GM12878 (cell line): ENCODE results near the gene TMEM223. TPM values are rescaled to one million over a fixed set of nuclear protein-coding genes. Genes with fewer than 3 reads are reported as not detected.

ENCODE experiments used
- ATAC-seq: fragments of 200-7000 bp; cut with Tn5 transposase; 3 replicates; pipeline ENCODE4 v1.9.1; 2020; ENCODE audit warnings: mild to moderate bottlenecking, moderate library complexity
- BruUV-seq: library from RNA; stranded (reverse); fragments of 400-500 nt; replicated peaks from 2 replicates; lab custom pipeline; 2021; lab: Mats Ljungman, UMichigan
- CTCF ChIA-PET: fragments of 300-600 bp; sonication (Branson Sonifier 250); formaldehyde crosslinking; extraction: SDS; loops from one replicate; lab custom pipeline; 2021; ENCODE audit warnings: inconsistent platforms; lab: Yijun Ruan, JAX
- POLR2A ChIA-PET: fragments of 350-600 bp; formaldehyde crosslinking; extraction: SDS; loops from one replicate; lab custom pipeline; 2021; ENCODE audit warnings: inconsistent platforms; lab: Charles Lee
- RAD21 ChIA-PET: fragments of 300-600 bp; sonication (Branson Sonifier 250); formaldehyde crosslinking; loops from one replicate; lab custom pipeline; 2023; ENCODE audit warnings: antibody characterized with exemption; ENCODE audit not compliant: unreplicated experiment; lab: Charles Lee
- SMC1A ChIA-PET: fragments of 300-600 bp; sonication (Branson Sonifier 250); formaldehyde crosslinking; loops from one replicate; lab custom pipeline; 2023; ENCODE audit not compliant: unreplicated experiment, uncharacterized antibody; lab: Charles Lee
- DNase-seq: peaks from one replicate; pipeline ENCODE4 v3.0.0-alpha.2; 2011; ENCODE audit warnings: low read depth, low spot score
- FAIRE-seq: peaks from 3 replicates; lab custom pipeline; 2011; peaks lifted over from hg19 to GRCh38; lab: Jason Lieb, UNC
- H2AFZ ChIP-seq: 2 replicates; pipeline ENCODE4 v1.6.0; 2011; ENCODE audit warnings: low read depth, low read length, control low read depth; ENCODE audit not compliant: control insufficient read depth
- H3K27ac ChIP-seq: 2 replicates; pipeline ENCODE4 v1.5.1; 2011; ENCODE audit warnings: control low read depth; ENCODE audit not compliant: control insufficient read depth, insufficient read depth
- H3K27me3 ChIP-seq, 2 experiments: replicated peaks in 1 of 2; 2 replicates each; pipeline versions ENCODE4 v1.6.0 to v1.6.1; 2011; ENCODE audit warnings: low read length in 1 of 2; ENCODE audit not compliant: control insufficient read depth in 2 of 2, insufficient read depth in 2 of 2
- H3K36me3 ChIP-seq, 2 experiments: 2 replicates each; pipeline ENCODE4 v1.5.1; 2011; ENCODE audit warnings: low read length in 1 of 2; ENCODE audit not compliant: control insufficient read depth in 2 of 2, insufficient read depth in 2 of 2
- H3K4me1 ChIP-seq: 2 replicates; pipeline ENCODE4 v1.6.1; 2011; ENCODE audit warnings: mild to moderate bottlenecking, low read length, moderate library complexity, mixed read lengths; ENCODE audit not compliant: control insufficient read depth, insufficient read depth
- H3K4me2 ChIP-seq: 2 replicates; pipeline ENCODE4 v1.6.0; 2011; ENCODE audit warnings: control low read depth; ENCODE audit not compliant: control insufficient read depth, insufficient read depth
- H3K4me3 ChIP-seq: fragments of 200-600 bp; sonication (generic); 2 replicates; pipeline ENCODE4 v1.5.1; 2016
- H3K79me2 ChIP-seq: 2 replicates; pipeline ENCODE4 v1.6.0; 2011; ENCODE audit warnings: low read length; ENCODE audit not compliant: control insufficient read depth, insufficient read depth
- H3K9ac ChIP-seq: 2 replicates; pipeline ENCODE4 v1.8.0; 2011; ENCODE audit warnings: low read length, control low read depth, mixed read lengths; ENCODE audit not compliant: control insufficient read depth, insufficient read depth
- H3K9me3 ChIP-seq: replicated peaks from 3 replicates; pipeline ENCODE4 v1.5.1; 2011; ENCODE audit warnings: mild to moderate bottlenecking, low read length; ENCODE audit not compliant: control insufficient read depth, insufficient read depth
- H4K20me1 ChIP-seq: 2 replicates; pipeline ENCODE4 v1.6.0; 2011; ENCODE audit not compliant: control insufficient read depth, insufficient read depth
- CEBPB ChIP-seq, 2 experiments: fragments of 150-350 bp in 1 of 2; IDR thresholded peaks; 2 replicates each; pipeline ENCODE4 v1.6.1; 2012 to 2014; ENCODE audit warnings: low read depth in 2 of 2, low read length in 2 of 2, borderline replicate concordance in 1 of 2, inconsistent platforms in 1 of 2
- CHD1 ChIP-seq: IDR thresholded peaks from 2 replicates; pipeline ENCODE4 v1.6.1; 2012; ENCODE audit warnings: low read depth, low read length, improper control_type of control experiment
- EGR1 ChIP-seq, 2 experiments: IDR thresholded peaks; 1 replicate in 1 of 2; 2 replicates in 1 of 2; pipeline ENCODE4 v1.6.1; 2011 to 2012; ENCODE audit warnings: low read depth in 2 of 2, low read length in 2 of 2, borderline replicate concordance in 1 of 2, mild to moderate bottlenecking in 1 of 2, moderate library complexity in 1 of 2
- EZH2 ChIP-seq: IDR thresholded peaks from 2 replicates; pipeline ENCODE4 v1.6.1; 2012; ENCODE audit warnings: low read depth, mild to moderate bottlenecking, control low read depth, inconsistent platforms, low read length, borderline replicate concordance; ENCODE audit not compliant: control insufficient read depth
- HDAC2 ChIP-seq: fragments of 200-600 bp; sonication (generic); IDR thresholded peaks from 2 replicates; pipeline ENCODE4 v1.6.1; 2017
- JUND ChIP-seq: IDR thresholded peaks from 2 replicates; pipeline ENCODE4 v1.6.1; 2012; ENCODE audit warnings: low read depth, mild to moderate bottlenecking, low read length, improper control_type of control experiment, moderate library complexity
- PAX8 ChIP-seq: fragments of 450-650 bp; IDR thresholded peaks from 2 replicates; pipeline ENCODE4 v1.6.1; 2017; ENCODE audit warnings: mild to moderate bottlenecking, moderate library complexity
- POLR2AphosphoS2 ChIP-seq: IDR thresholded peaks from 2 replicates; pipeline ENCODE4 v1.6.1; 2011; ENCODE audit warnings: low read depth, mild to moderate bottlenecking, low read length, improper control_type of control experiment, moderate library complexity
- RUNX3 ChIP-seq: IDR thresholded peaks from 2 replicates; pipeline ENCODE4 v1.6.1; 2012; ENCODE audit warnings: low read length, inconsistent platforms
- ZBTB33 ChIP-seq: fragments of 450-650 bp; IDR thresholded peaks from 2 replicates; pipeline ENCODE4 v1.6.1; 2017; ENCODE audit warnings: mild to moderate bottlenecking
- ZBTB4 ChIP-seq: fragments of 450-650 bp; formaldehyde crosslinking; IDR thresholded peaks from 2 replicates; pipeline ENCODE4 v1.4.0; 2022; ENCODE audit warnings: mild to moderate bottlenecking, moderate library complexity
- WGBS: methylation state at CpG from one replicate; pipeline ENCODE4 v1.1.6; 2016; ENCODE audit warnings: low lambda C conversion rate; ENCODE audit not compliant: insufficient replicate concordance, insufficient coverage; ENCODE audit errors: missing lambda C conversion rate; 5-methylcytosine and 5-hydroxymethylcytosine counted together
- in situ Hi-C: fragments of 300-500 bp; cut with MboI; formaldehyde crosslinking; loops from 9 replicates; pipeline ENCODE4 v1.14.3; 2018; ENCODE audit warnings: mixed read lengths
- intact Hi-C: fragments of 100-400 bp; cut with micrococcal nuclease; formaldehyde crosslinking; loops from one replicate; pipeline ENCODE4 v1.14.2; 2022; ENCODE audit not compliant: unreplicated experiment
- polyA plus RNA-seq, 11 experiments: library from polyadenylated mRNA; depleted of rRNA in 4 of 11; unstranded in 6 of 11; stranded (reverse) in 5 of 11; fragments of >200 nt; fragmentation: Nextera tagmentation in 4 of 11; fragmentation: Illumina TruSeq in 1 of 11; extraction: Ambion mirVana in 4 of 11; extraction: Trizol in 1 of 11; gene quantifications; 1 replicate in 1 of 11; 2 replicates in 10 of 11; pipeline versions ENCODE4 v1.2.1 to v1.2.3, GENCODE V29; 2011 to 2016; ENCODE audit warnings: inconsistent platforms in 2 of 11, missing spikeins in 2 of 11, low read depth in 1 of 11
- total RNA-seq, 4 experiments: library from RNA; depleted of rRNA in 3 of 4; stranded (reverse); fragments of >200 nt in 3 of 4; fragmentation: Illumina TruSeq in 1 of 4; extraction: Trizol in 1 of 4; gene quantifications; 2 replicates each; pipeline versions ENCODE4 v1.2.1 to v1.2.3, GENCODE V29; 2013 to 2021

Gene TMEM223
- total and polyA plus RNA-seq, 10 of the 15 experiments (the other 5 are each of a cell fraction or from before 2014, with no cell fraction given), result 5.3 to 33.2 (median 14.0) TPM

DNA sequence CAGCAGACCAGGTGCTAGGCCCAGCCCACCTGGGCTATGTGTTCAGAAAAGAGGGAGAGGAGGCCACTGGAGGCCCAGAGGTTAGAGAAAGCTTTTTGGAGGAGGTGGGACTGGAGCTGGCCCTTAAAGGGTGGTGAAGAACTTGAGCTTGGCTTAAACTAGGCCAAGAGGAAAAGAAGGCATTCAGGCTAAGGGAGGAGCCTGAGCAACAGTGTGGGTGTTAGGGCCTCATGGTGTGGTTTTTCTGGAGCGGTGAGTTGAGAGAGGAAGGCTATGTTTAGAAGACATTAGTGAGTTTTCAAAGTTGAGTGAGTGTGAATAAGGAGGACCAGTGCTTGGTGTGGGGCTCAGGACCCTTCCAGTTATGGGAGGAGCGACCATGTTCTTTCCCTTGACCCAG lies 14.4 kb downstream of the TMEM223 start:
- H3K4me2 ChIP-seq, result 0 out of 2 replicates have a peak overlapping the region, but pooled peaks have one; percentile 0
- no peaks in the 10 kb centered on the region for H3K9me3 ChIP-seq
- no peaks in the 10 kb centered on the region for H4K20me1 ChIP-seq
- peaks cover 4% of the 10 kb centered on the region for H3K79me2 ChIP-seq
- WGBS, result 0% methylated on average over 1 of the region's 2 CpGs
- H3K36me3 ChIP-seq, result peaks cover 8 to 16% of the 10 kb centered on the region in 2 experiments; a peak in 3 of 4 replicates
- ATAC-seq, result peak; percentile 27; the same call in 2 of the 3 replicates
- no TSS peak for BruUV-seq
- ChIA-PET RAD21 (interaction anchor here (0.9 to 1.1 kb wide), 2 partner anchors 9 to 84 kb away, joined by 3 to 4 read pairs; no protein-coding TSS in a partner anchor), POLR2A (interaction anchor here (0.7 to 0.9 kb wide), 3 partner anchors 11 to 64 kb away, joined by 3 to 4 read pairs (median 3); no protein-coding TSS in a partner anchor), CTCF (interaction anchor here (1.4 to 9.6 kb wide), 2 partner anchors 9 to 107 kb away, joined by 3 to 85 read pairs; partner anchors contain the start of gene TMEM179B), SMC1A (interaction anchor here (1.0 kb wide), 1 partner anchor 93 kb away, joined by 3 read pairs; no protein-coding TSS in a partner anchor)
- H3K4me3 ChIP-seq, result no peak overlapping the region
- intact Hi-C loops (no loop called here), in situ Hi-C loops (no loop called here)
- TF ChIP-seq CHD1 (no peak), PAX8 (no peak), ZBTB4 (CRISPR knock-in tag) (no peak), RUNX3 (peak; percentile 80), JUND (no peak), HDAC2 (no peak), EZH2 (no peak), POLR2AphosphoS2 (no peak), ZBTB33 (no peak), EGR1 (IDR thresholded peaks at IDR 0.05; ENCODE audit: borderline replicate concordance in 1 of 2, low read depth in 2 of 2, low read length in 2 of 2) (peak in 1 of 2 experiments; percentile 39; a peak in 1 of 3 replicates), CEBPB (IDR thresholded peaks at IDR 0.05; ENCODE audit: borderline replicate concordance in 1 of 2, low read depth in 2 of 2, low read length in 2 of 2) (no peak)
- no peaks in the 10 kb centered on the region for H3K27me3 ChIP-seq
- DNase-seq, result no peak
- no peak for FAIRE-seq
- H3K9ac ChIP-seq, result no peak overlapping the region
- no peak overlapping the region for H2AFZ ChIP-seq
- H3K27ac ChIP-seq, result peak overlapping the region; percentile 22
- H3K4me1 ChIP-seq, result peaks cover 6% of the 10 kb centered on the region
